Bronchial epithelial cell (primary cell): ENCODE results near the gene CD2AP. TPM values are rescaled to one million over a fixed set of nuclear protein-coding genes. Genes with fewer than 3 reads are reported as not detected.

Source experiments
- DNase-seq: peaks from one replicate; pipeline ENCODE4 v3.0.0-alpha.2; 2010; ENCODE audit warnings: low read depth
- FAIRE-seq: peaks from 2 replicates; lab custom pipeline; 2011; peaks lifted over from hg19 to GRCh38; lab: Jason Lieb, UNC
- H3K27me3 ChIP-seq: 2 replicates; pipeline ENCODE4 v1.5.1; 2011; ENCODE audit warnings: low read length; ENCODE audit not compliant: control insufficient read depth, insufficient read depth
- H3K36me3 ChIP-seq: 2 replicates; pipeline ENCODE4 v1.5.1; 2011; ENCODE audit warnings: low read length; ENCODE audit not compliant: control insufficient read depth, insufficient read depth
- H3K4me3 ChIP-seq: 2 replicates; pipeline ENCODE4 v1.5.1; 2011; ENCODE audit warnings: mild to moderate bottlenecking, low read depth, low read length, control low read depth
- total RNA-seq: library from RNA; depleted of rRNA; stranded (reverse); fragments of >200 nt; gene quantifications from 2 replicates; pipeline ENCODE4 v1.2.1, GENCODE V29; 2014
- TF ChIP-seq, protein P1 (sequence below): IDR thresholded peaks from 2 replicates; pipeline ENCODE4 v1.5.1; 2011; ENCODE audit warnings: mild to moderate bottlenecking, moderate library complexity, low read length, control low read depth, inconsistent platforms; ENCODE audit not compliant: insufficient read depth, severe bottlenecking

Gene CD2AP, protein sequence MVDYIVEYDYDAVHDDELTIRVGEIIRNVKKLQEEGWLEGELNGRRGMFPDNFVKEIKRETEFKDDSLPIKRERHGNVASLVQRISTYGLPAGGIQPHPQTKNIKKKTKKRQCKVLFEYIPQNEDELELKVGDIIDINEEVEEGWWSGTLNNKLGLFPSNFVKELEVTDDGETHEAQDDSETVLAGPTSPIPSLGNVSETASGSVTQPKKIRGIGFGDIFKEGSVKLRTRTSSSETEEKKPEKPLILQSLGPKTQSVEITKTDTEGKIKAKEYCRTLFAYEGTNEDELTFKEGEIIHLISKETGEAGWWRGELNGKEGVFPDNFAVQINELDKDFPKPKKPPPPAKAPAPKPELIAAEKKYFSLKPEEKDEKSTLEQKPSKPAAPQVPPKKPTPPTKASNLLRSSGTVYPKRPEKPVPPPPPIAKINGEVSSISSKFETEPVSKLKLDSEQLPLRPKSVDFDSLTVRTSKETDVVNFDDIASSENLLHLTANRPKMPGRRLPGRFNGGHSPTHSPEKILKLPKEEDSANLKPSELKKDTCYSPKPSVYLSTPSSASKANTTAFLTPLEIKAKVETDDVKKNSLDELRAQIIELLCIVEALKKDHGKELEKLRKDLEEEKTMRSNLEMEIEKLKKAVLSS
- total RNA-seq = 24.0 and 30.9 TPM in 2 replicates

DNA sequence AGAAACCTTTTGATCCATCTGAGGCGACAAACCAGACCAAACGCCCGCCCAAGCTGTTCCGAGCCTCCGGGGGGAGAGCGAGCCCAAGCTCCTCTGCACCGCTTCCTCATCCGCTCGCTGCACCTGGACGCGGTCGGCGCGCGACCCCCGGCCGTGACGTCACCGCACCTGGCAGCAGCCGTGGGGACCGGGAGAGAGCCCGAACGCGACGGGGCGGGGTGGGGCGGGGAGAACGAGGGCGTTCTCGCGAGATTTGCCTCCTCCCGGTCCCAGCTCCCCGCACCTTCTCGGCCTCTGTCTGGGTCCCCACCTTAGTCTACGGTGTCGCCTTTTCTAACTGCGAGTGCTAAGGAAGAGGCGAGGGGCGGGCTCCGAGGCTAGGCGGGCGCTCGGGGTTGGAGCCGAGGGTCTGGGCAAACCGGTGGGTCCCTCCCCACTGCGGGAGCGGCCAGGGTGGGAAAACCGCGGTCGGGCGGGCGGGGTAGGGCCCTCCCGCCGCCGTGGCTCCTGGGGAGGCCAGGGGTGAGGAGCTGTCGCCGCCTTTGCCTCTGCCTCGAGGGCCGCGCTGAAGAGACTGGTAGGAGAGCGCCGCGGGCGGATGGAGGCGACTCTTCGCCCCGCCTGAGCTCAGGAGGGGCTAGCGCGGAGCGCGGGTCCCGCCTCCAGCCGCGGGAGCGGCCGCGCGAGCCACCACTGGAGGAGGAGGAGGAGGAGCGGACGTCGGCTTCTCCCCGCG, at the start of gene CD2AP:
CD2AP (plus strand) TSS at position 293 of the 736 bp plus-strand sequence. CDS start 456 bp downstream, outside the sequence.
- FAIRE-seq = no peak
- peak; percentile 68 for DNase-seq

DNA sequence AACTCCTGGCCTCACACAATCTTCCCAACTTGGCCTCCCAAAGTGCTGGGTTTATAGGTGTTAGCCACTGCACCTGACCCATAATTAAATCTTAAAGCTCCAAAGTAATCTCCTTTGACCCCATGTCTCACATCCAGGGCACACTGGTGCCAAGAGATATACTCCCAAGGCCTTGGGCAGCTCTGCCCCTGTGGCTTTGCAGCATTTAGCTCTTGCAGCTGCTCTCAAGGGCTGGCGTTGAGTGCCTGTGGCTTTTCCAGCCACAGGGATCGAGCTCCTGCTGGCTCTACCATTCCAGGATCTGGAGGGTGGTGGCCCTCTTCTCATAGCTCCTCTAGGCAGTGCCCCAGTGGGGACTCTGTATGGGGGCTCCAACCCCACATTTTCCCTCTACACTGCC, 49.3 kb upstream of the CD2AP start:
- Histone ChIP-seq H3K36me3 (no peaks in the 10 kb centered on the region), H3K4me3 (no peak overlapping the region), H3K27me3 (no peaks in the 10 kb centered on the region)
- FAIRE-seq (no peak), DNase-seq (no peak)
- TF ChIP-seq, protein P1, sequence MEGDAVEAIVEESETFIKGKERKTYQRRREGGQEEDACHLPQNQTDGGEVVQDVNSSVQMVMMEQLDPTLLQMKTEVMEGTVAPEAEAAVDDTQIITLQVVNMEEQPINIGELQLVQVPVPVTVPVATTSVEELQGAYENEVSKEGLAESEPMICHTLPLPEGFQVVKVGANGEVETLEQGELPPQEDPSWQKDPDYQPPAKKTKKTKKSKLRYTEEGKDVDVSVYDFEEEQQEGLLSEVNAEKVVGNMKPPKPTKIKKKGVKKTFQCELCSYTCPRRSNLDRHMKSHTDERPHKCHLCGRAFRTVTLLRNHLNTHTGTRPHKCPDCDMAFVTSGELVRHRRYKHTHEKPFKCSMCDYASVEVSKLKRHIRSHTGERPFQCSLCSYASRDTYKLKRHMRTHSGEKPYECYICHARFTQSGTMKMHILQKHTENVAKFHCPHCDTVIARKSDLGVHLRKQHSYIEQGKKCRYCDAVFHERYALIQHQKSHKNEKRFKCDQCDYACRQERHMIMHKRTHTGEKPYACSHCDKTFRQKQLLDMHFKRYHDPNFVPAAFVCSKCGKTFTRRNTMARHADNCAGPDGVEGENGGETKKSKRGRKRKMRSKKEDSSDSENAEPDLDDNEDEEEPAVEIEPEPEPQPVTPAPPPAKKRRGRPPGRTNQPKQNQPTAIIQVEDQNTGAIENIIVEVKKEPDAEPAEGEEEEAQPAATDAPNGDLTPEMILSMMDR = no peak

More for the DNA sequence above, at the start of gene CD2AP:
- Histone ChIP-seq H3K27me3 (no peaks in the 10 kb centered on the region), H3K4me3 (peak within 1 kb of the TSS; percentile 95), H3K36me3 (no peaks in the 10 kb centered on the region)
- TF ChIP-seq, protein P1 = peak; percentile 8

DNA sequence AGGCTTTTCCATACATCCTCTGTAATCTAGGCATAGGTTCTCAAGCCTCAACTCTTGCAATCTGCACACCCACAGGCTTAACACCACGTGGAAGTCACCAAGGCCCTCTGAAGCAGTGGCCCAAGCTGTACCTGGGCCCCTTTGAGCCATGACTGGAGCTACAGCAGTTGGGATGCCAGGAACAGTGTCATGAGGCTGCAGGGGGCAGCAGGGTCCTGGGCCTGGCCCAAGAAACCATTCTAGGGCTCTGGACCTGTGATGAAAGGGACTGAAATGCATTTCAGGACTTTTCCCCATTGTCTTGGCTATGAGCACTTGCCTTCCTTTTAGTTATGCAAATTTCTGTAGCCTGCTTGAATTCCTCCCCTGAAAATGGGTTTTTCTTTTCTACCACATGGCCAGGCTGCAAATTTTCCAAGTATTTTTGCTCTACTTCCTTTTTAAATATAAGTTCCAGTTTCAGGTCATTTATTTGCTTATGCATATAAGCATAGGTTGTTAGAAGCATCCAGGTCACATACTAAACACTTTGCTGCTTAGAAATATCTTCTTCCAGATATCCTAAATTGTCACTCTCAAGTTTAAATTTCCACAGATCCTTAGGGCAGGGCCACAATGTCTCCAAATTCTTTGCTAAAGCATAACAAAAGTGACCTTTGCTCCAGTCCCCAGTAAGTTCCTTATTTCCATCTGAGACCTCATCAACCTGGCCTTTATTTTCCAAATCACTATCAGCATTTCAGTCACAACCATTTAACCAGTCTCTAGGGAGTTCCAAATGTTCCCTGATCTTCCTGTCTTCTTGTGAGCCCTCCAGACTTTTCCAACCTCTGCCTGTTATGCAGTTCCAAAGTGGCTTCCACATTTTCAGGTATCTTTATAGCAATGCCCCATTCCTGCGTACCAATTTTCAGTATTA, 48.6 kb upstream of the CD2AP start:
- TF ChIP-seq, protein P1 = no peak
- FAIRE-seq (no peak), DNase-seq (no peak)
- no peak overlapping the region for H3K4me3 ChIP-seq
- no peaks in the 10 kb centered on the region for H3K36me3 ChIP-seq
- H3K27me3 ChIP-seq = no peaks in the 10 kb centered on the region

DNA sequence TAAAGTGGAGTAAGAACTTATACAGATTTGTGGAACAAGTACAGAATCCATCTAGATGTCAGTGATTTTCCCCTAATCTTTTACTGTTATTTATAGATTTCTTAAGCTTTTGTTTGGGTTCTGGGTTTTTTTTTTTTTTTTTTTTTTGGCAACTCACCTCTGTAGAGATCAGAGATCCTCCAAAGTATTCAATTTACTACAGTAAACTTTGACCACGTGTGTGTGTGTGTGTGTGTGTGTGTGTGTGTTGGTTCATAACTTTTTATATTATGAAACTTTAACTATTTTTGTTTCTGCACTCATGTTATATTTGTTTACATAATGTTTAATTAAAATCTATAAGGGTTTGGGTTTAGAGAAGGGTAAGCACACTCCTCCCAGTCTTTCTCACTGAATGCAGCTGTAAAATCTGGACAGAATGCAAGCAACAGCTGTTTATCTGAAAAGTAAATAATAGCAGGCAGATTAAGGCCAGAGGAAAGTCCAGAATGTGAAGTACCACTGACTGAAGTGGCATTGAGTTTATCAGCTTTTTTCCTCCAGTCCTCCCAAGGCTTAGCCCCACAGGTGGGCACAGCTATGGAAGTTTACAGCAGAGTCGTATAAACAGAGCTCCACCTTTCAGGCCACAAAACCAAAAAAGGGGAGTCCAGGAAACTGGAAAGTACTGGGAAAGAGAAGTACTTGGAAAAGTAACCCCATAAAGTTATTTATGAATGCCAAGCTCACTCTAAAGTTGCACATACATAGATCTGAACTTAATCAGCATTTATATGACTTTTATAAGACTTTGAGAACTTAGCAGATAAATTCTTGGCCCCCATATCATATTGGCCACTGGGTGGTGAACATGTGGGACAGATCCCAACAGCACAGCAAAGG, 43.0 kb upstream of the CD2AP start:
- H3K27me3 ChIP-seq = no peaks in the 10 kb centered on the region
- TF ChIP-seq, protein P1 = no peak
- no peak for DNase-seq
- H3K4me3 ChIP-seq = no peak overlapping the region
- FAIRE-seq = no peak
- H3K36me3 ChIP-seq = no peaks in the 10 kb centered on the region

DNA sequence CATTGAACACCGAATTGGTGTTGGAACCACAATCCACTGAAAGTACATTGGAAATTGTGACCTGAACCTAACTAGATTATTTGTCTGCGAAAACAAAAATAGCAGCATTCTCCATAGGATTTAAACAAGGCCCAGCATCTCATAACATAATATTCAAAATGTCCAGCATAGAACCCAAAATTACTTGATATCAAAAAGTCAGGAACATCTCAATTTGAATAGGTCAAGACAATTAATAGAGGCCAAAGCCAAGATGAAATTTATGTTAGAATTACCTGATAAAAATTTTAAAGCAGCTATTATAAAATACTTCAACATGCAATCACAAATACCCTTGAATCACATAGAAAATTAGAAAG, 42.4 kb upstream of the CD2AP start:
- no peaks in the 10 kb centered on the region for H3K27me3 ChIP-seq
- H3K4me3 ChIP-seq = no peak overlapping the region
- DNase-seq = no peak
- no peak for FAIRE-seq
- TF ChIP-seq, protein P1 = no peak
- H3K36me3 ChIP-seq = no peaks in the 10 kb centered on the region
